Iris pigment epithelial cell (primary cell): ENCODE results near the gene REEP6.
"Not testable (repeated sequence)": the region's sequence is repeated elsewhere in the genome, so short reads cannot be mapped to it uniquely, and the experiment has no call there.

ENCODE experiments used
- DNase-seq: peaks from one replicate; pipeline ENCODE4 v3.0.0-alpha.2; 2011; ENCODE audit warnings: low read depth

Gene REEP6

DNA sequence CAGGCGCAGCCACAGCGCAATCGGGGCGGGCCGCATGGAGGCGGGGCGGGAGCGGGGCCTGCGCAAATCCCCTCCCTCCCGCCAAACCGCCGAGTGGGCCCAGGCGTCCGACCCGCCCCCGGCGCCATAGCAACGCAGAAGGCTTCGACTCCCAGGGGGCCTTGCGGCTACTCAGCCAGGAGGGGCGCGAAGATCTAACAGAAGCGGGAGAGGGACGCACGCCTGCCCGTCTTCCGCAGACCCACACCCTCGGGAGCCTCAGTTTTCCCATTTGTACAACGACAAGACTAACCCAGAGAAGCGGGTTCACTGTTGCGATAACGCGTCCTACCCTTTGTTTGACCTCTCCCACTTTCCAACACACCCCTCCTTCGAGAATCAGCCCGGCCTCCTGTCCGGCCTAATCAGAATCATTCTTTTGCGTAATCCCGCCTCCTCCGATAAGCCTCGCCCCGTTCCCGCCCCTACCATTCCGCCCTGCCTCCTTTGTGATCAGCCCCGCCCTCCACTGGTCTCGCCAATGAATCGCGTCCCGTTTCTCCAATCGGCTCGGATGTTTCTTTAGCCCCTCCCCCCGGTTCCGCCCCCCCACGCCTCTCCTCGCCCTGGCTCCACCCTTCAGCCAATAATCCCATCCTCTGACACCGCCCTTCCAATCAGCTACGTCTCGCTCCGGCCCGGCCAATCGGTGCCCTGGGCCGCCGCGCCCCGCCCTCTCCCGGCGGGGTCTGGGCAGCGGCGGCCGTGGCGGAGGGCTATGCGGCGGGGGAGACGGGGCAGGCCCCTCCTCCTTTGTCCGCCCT lies 469 bp upstream of the REEP6 start, which contains the start of gene PCSK4:
Gene PCSK4 (minus strand): TSS at position 40 of the 803 bp plus-strand sequence. CDS start 4 bp downstream, at position 36.
- DNase-seq = peak; percentile 99

DNA sequence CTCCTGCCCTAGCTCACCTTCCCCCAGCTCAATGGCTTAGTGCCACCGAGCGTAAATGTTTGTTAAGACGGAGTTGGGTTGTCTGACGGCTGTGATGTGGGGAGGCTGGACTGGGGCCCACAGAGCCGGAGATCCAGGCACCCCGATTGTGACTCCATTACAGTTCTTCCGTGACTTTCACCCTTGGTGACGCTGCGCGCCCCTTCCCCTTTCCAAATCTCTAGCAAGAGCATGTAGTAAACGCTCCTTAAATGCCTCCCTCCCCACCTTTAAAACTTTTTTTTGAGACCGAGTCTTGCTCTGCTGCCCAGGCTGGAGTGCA lies 829 bp downstream of the REEP6 start:
- no peak for DNase-seq

DNA sequence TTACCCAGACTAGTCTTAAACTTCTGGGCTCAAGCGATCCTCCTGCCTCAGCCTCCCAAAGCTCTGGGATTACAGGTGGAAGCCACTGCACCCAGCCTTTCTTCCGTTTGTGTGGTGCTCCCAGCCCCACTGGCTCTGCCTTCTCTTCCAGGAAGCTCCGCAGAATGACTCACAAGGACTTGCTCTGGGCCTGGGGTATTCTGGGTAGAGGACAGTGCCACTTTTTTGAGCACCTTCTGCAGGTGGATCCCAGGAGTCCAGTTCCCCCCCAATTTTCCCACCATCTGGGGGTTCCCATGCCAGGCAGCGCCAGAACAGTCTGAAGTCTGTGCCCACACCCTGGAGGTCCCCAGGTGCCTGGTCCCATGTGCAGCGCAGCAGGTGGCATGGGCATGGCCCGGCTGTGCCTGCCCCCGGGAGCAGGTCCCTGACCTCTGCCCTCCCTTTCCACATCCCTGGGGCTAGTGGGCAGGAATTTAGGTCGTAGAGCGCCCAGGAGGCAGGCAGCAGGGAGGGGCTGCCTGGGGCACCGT lies 1.6 kb downstream of the REEP6 start:
- DNase-seq = no peak

- no peak for DNase-seq
Measured at GRCh38 chr19:1494115-1494815, 3.3 kb downstream of the REEP6 start.

GRCh38 chr19:1495051-1495798 lies 4.2 kb downstream of the REEP6 start:
- DNase-seq = no peak

DNA sequence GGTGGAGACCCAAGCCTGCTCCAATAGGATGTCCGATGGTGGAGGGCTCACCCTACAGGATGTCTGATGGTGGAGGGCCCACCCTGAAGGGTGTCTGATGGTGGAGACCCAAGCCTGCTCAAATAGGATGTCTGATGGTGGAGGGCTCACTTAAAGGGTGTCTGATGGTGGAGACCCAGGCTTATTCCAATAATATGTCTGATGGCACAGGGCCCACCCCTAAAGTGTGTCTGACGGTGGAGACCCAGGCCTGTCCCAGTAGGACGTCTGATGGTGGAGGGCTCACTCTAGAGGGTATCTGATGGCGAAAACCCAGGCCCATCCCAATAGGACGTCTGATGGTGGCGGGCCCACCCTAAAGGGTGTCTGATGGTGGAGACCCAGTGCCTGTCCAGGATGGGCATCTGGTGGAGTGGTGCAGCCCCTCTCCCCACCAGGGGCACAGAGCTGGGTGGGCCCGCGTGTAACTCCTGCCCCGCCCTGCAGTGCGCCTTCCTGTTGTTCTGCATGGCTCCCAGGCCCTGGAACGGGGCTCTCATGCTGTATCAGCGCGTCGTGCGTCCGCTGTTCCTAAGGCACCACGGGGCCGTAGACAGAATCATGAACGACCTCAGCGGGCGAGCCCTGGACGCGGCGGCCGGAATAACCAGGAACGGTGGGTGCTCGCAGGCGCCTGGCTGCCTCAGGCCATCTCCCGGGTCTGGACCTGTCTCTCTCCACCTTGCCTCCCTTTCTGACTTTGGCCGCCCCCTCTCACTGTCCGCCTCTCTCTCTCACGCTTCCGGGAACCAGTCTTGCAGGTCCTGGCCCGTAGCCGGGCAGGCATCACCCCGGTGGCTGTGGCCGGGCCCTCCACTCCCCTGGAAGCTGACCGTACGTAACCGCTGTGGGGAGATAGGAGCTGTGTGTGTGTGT lies 5.1 kb downstream of the REEP6 start:
- DNase-seq = no peak

DNA sequence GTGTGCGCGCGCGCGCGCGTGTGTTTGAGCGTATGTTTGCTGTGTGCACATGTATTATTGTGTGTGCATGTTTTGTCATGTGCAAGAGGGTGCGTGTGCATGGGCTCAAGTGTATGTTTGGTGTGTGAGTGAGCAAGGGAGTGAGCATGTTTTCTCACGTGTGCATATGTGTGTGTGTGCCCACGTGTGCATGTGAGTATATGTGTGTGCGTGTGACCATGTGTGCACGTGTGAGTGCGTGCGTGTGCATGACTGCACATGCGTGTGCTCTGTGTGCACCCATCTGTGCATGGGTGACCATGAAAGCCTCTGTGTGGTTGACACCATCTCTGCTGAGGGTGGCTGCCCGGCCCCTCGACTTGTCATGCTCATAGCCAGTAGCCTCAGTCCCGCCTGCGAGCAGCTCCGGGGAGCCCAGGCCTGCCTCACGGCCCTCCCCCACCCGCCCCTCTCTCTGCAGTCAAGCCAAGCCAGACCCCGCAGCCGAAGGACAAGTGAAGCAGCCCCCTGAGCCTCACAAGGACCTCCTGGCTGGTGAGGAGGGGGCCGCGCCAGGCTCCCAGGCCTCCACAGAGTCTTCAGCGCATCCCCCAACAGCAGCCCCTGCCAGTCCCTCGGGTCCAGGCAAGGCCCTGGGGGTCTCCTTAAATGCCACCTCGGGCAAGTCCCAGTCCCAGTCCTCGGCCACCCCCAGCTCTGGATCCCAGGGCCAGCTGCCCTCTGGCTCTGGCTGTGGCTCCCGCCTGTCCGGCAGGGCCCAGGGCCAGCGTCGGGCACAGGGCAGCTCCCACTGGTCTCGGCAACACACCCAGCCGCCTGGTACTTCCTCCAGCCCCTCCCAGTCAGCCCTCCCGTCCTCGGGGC lies 6.0 kb downstream of the REEP6 start:
- no peak for DNase-seq

GRCh38 chr19:1497578-1498235 lies 6.7 kb downstream of the REEP6 start:
- no peak for DNase-seq

DNA sequence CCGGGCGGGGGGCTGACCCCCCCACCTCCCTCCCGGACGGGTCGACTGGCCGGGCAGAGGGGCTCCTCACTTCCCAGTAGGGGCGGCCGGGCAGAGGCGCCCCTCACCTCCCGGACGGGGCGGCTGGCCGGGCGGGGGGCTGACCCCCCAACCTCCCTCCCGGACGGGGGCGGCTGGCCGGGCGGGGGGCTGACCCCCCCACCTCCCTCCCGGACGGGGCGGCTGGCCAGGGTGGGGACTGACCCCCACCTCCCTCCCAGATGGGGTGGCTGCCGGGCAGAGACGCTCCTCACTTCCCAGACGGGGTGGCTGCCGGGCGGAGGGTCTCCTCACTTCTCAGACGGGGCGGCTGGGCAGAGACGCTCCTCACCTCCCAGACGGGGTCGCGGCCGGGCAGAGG lies 8.2 kb downstream of the REEP6 start:
- DNase-seq = not testable (repeated sequence)

DNA sequence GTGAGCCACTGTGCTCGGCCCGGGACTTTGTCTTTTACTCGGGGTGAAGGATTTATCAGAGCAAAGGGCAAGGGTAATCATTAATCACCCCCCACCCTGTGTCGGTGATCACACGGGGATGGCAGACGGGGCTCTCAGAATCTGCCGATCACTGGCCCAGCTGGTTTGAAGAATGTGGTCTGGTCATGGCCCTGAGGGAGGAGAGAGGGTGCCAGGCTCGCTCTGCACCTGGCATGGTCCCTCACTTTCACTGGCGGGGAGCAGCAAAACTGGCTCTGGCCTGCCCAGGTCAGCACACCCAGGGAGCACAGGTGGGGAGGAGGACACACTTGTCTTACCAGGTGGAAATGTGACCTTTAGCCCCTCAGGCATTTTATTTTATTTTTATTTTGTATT lies 10.2 kb downstream of the REEP6 start:
- DNase-seq = no peak

DNA sequence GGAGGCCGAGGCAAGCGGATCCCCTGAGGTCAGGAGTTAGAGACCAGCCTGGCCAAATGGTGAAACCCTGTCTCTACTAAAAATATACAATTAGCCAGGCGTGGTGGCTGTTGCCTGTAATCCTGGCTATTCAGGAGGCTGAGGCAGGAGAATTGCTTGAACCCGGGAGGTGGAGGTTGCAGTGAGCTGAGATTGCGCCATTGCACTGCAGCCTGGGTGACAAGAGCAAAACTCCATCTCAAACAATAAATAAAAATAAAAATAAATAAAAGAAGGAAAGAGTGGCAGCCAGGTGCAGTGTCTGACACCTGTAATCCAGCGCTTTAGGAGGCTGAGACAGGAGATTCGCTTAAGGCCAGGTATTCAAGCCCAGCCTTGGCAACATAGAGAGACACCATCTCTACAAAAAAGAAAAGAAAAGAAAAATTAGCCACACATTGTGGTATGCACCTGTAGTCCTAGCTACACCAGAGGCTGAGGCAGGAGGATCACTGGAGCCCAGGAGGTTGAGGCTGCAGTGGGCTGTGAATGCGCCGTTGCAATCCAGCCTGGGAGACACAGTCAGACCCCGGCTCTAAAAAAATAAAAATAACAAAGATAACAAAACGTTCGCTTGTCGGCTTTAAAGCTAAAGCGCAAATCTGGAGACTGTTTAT lies 11.6 kb downstream of the REEP6 start:
- DNase-seq = no peak

GRCh38 chr19:1503089-1503924 lies 12.3 kb downstream of the REEP6 start:
- DNase-seq = peak; percentile 31

DNA sequence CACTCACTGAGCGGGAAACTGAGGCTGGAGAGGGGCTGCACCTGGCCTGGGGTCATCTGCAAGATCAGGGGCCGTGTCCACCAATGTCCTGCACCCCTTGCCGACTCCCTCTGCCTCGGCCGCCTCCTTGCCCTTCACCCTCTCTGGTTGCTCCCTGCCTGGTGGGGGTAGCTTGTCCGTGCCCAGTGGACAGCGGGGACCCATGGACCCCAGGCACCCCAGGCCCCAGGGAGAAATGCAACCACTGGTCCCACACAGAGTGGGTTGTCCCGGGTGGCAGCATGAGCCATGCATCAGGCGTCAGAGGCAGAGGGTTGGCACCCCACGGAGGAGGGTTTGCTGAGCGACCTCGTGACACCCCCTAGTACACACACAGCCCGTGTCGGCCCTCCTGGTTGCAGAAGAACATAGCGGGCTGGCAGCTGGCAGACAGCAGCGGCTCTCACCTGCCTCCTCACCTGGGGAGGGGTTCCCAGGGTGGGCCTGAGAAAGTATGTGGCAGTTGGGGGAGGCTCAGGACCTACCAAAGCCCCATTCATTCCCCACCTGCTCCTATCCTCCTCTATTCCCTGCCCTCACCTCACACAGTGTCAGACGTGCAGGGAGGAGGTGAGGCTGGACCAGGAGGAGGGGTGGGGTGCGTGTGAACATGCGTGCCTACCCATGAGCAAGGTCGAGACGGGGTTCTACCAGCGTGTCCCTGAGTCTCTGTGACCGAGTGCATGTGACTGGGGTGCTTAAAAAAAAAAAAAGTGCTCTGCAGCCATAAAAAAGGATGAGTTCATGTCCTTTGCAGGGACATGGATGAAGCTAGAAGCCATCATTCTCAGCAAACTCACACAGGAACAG lies 13.2 kb downstream of the REEP6 start:
- DNase-seq = no peak

DNA sequence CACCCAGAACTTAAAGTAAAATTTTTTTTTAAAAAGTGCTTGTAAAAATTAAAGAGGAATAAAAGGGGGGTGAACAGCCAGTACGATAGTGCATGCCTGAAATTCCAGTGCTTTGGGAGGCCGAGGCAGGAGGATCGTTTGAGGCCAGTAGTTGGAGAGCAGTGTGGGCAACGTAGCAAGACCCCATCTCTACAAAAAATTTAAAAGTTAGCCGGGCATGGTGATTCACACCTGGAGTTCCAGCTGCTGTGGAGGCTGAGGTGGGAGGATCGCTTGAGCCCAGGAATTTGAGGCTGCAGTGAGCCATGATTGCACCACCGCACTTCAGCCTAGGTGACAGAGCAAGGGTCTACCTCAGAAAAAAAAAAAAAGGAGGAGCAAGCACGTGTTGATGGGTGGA lies 14.0 kb downstream of the REEP6 start:
- no peak for DNase-seq

DNA sequence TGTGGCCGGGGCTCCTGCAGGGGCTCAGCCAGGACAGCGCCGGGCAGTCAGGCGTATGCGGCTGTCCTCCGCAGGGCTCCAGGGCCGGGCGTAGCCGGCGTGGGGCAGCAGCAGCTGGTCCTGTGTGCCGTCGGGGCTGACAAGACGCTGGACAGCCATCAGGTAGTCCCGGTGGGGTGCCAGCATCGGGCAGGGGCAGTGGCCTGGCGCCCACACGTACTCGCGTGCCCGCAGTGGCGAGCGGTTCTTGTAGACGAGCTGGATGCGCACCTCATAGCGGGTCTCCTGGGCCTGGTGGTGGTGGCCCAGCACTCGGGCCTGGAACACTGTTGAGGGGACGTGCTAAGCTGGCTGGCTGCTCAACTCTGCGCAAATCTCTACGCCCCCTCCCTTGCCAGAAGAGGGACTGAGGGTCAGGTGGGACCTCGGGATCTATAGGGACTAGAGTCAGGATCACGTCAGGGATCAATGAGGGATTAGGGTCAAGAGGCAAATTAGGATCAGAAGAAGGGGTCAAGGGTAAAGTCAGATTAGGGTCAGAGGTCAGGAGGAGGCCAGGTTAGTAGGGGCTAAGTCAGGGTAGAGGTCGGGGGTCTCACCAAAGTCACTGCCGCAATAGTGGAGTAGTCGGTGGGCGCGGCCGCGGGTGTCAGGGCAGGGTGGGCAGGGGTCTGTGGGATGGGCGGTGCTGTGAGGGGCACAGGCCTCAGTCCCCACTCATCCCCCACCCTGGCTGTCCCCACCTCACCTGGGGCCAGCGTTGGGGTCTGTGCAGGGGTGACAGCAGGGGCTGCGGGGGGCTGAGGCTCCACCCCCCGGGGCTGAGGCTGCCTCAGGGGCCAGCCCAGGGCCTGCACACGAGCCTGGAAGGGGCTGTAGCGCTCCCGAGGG lies 15.3 kb downstream of the REEP6 start:
- DNase-seq = no peak

GRCh38 chr19:1507192-1507660 lies 16.2 kb downstream of the REEP6 start:
- DNase-seq = no peak
